SU-DHL-6 (cell line): ENCODE data around the gene TBC1D22A.

ENCODE experiments used
- H2AFZ ChIP-seq: fragments of 200-600 bp; sonication (generic); 2 replicates; pipeline ENCODE4 v1.6.1; 2014; ENCODE audit warnings: low read depth, mild to moderate bottlenecking, moderate library complexity, mixed read lengths, antibody characterized with exemption, low read length; ENCODE audit not compliant: severe bottlenecking
- H3F3A ChIP-seq: fragments of 200-600 bp; shearing (Covaris generic); 2 replicates; pipeline ENCODE4 v1.6.0; 2016; ENCODE audit warnings: antibody characterized with exemption, mild to moderate bottlenecking; ENCODE audit not compliant: insufficient read depth
- H3K27ac ChIP-seq: fragments of 200-600 bp; sonication (generic); 2 replicates; pipeline ENCODE4 v1.5.1; 2016; ENCODE audit warnings: low read depth, mild to moderate bottlenecking, low read length, moderate library complexity, mixed read lengths
- H3K27me3 ChIP-seq: fragments of 200-600 bp; sonication (generic), shearing (Covaris generic); 2 replicates; pipeline ENCODE4 v1.6.0; 2014; ENCODE audit warnings: mild to moderate bottlenecking, low read length
- H3K36me3 ChIP-seq: fragments of 200-600 bp; sonication (generic); 2 replicates; pipeline ENCODE4 v1.6.1; 2014; ENCODE audit warnings: mild to moderate bottlenecking, low read length, mixed read lengths
- H3K4me2 ChIP-seq: fragments of 300-600, 200-600 bp; shearing (Covaris generic), sonication (generic); 2 replicates; pipeline ENCODE4 v1.6.0; 2014; ENCODE audit warnings: low read length, low read depth, mild to moderate bottlenecking; ENCODE audit not compliant: poor library complexity, severe bottlenecking
- H3K4me3 ChIP-seq: fragments of 200-600 bp; sonication (generic); 2 replicates; pipeline ENCODE4 v1.5.1; 2014; ENCODE audit warnings: antibody characterized with exemption, low read length, mild to moderate bottlenecking, mixed read lengths; ENCODE audit not compliant: insufficient read depth, poor library complexity, severe bottlenecking
- H3K79me2 ChIP-seq: fragments of 200-600 bp; sonication (generic); 2 replicates; pipeline ENCODE4 v1.6.1; 2014; ENCODE audit warnings: mild to moderate bottlenecking, low read length, moderate library complexity; ENCODE audit not compliant: insufficient read depth
- H3K9ac ChIP-seq: fragments of 200-600 bp; sonication (generic); 2 replicates; pipeline ENCODE4 v1.7.0; 2014; ENCODE audit warnings: mild to moderate bottlenecking, low read length
- H3K9me2 ChIP-seq: fragments of 200-600 bp; sonication (generic); replicated peaks from 2 replicates; pipeline ENCODE4 v1.6.1; 2014; ENCODE audit warnings: low read length; ENCODE audit not compliant: insufficient read depth
- H3K9me3 ChIP-seq: fragments of 200-600 bp; sonication (generic); 2 replicates; pipeline ENCODE4 v1.6.1; 2014; ENCODE audit warnings: low read length, mixed read lengths; ENCODE audit not compliant: insufficient read depth
- H4K20me1 ChIP-seq: fragments of 200-600 bp; sonication (generic); 2 replicates; pipeline ENCODE4 v1.6.1; 2014; ENCODE audit warnings: low read depth, mild to moderate bottlenecking, antibody characterized with exemption, low read length, moderate library complexity, mixed read lengths
- EZH2phosphoT487 ChIP-seq: fragments of 200-600 bp; sonication (generic), shearing (Covaris generic); conservative IDR thresholded peaks from 2 replicates; pipeline ENCODE4 v1.6.1; 2018; ENCODE audit warnings: mild to moderate bottlenecking, antibody characterized with exemption, low read length, moderate library complexity, mixed read lengths
- TF ChIP-seq, protein P1 (sequence below): fragments of 200-600 bp; sonication (generic); IDR thresholded peaks from one replicate; pipeline ENCODE4 v1.5.1; 2017; ENCODE audit warnings: antibody characterized with exemption, mild to moderate bottlenecking, low read length, moderate library complexity; ENCODE audit not compliant: insufficient read depth, poor library complexity, severe bottlenecking

Gene TBC1D22A

DNA sequence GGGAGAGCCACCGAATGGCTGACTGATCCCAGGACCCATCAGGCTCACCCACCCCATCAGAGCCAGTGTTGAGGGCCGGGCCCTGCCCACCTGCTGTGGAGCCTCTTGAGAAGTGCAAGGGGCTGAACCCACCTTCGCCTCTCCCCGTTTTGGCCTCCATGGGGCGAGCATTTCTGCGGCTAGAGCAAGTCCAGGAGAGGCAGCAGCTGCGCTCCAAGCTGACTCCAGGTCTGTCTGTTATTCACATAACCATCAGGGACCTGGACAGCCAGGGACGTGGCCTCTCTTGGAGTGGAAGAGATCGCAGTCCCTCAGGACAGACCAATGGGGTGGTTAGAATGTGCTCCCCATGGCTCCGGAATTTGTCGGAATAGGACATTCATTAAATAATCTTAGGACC is 231.8 kb downstream of the TBC1D22A start:
- no peaks in the 10 kb centered on the region for H3F3A ChIP-seq
- H2AFZ ChIP-seq, result no peak overlapping the region
- no peaks in the 10 kb centered on the region for H3K79me2 ChIP-seq
- no peaks in the 10 kb centered on the region for H3K27me3 ChIP-seq
- no peak overlapping the region for H3K27ac ChIP-seq
- H3K9ac ChIP-seq, result no peak overlapping the region
- TF ChIP-seq, protein P1, sequence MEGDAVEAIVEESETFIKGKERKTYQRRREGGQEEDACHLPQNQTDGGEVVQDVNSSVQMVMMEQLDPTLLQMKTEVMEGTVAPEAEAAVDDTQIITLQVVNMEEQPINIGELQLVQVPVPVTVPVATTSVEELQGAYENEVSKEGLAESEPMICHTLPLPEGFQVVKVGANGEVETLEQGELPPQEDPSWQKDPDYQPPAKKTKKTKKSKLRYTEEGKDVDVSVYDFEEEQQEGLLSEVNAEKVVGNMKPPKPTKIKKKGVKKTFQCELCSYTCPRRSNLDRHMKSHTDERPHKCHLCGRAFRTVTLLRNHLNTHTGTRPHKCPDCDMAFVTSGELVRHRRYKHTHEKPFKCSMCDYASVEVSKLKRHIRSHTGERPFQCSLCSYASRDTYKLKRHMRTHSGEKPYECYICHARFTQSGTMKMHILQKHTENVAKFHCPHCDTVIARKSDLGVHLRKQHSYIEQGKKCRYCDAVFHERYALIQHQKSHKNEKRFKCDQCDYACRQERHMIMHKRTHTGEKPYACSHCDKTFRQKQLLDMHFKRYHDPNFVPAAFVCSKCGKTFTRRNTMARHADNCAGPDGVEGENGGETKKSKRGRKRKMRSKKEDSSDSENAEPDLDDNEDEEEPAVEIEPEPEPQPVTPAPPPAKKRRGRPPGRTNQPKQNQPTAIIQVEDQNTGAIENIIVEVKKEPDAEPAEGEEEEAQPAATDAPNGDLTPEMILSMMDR, result no peak
- TF ChIP-seq EZH2phosphoT487, result no peak
- H3K4me3 ChIP-seq, result no peak overlapping the region
- no peaks in the 10 kb centered on the region for H3K9me2 ChIP-seq
- H3K4me2 ChIP-seq, result no peak overlapping the region
- no peaks in the 10 kb centered on the region for H4K20me1 ChIP-seq
- no peaks in the 10 kb centered on the region for H3K36me3 ChIP-seq
- no peaks in the 10 kb centered on the region for H3K9me3 ChIP-seq

DNA sequence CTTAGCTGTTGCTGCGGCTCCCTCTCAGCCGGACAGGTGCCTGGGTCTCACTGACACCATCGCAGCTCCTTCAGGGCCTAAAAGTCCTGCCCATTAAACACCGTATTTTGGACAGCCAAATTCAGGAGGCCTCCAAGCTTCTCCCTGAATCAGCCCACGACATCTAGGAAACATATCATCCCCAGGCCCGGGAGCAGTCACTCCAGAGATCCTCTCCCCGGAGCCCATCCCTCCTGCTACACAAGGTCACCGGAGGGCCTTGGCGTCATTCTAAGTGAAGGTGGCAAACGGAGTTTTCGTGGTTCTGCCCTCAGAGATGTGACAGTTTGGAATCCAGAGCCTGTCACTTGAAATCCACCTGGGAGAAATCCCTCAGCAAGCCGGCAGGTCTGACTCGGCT is 232.5 kb downstream of the TBC1D22A start:
- Histone ChIP-seq H3F3A (no peaks in the 10 kb centered on the region), H3K4me3 (no peak overlapping the region), H2AFZ (no peak overlapping the region), H3K9ac (no peak overlapping the region), H3K9me2 (no peaks in the 10 kb centered on the region), H4K20me1 (no peaks in the 10 kb centered on the region), H3K27me3 (no peaks in the 10 kb centered on the region), H3K9me3 (no peaks in the 10 kb centered on the region), H3K79me2 (no peaks in the 10 kb centered on the region), H3K4me2 (no peak overlapping the region), H3K27ac (no peak overlapping the region), H3K36me3 (no peaks in the 10 kb centered on the region)
- TF ChIP-seq EZH2phosphoT487, result no peak
- TF ChIP-seq, protein P1, result no peak

DNA sequence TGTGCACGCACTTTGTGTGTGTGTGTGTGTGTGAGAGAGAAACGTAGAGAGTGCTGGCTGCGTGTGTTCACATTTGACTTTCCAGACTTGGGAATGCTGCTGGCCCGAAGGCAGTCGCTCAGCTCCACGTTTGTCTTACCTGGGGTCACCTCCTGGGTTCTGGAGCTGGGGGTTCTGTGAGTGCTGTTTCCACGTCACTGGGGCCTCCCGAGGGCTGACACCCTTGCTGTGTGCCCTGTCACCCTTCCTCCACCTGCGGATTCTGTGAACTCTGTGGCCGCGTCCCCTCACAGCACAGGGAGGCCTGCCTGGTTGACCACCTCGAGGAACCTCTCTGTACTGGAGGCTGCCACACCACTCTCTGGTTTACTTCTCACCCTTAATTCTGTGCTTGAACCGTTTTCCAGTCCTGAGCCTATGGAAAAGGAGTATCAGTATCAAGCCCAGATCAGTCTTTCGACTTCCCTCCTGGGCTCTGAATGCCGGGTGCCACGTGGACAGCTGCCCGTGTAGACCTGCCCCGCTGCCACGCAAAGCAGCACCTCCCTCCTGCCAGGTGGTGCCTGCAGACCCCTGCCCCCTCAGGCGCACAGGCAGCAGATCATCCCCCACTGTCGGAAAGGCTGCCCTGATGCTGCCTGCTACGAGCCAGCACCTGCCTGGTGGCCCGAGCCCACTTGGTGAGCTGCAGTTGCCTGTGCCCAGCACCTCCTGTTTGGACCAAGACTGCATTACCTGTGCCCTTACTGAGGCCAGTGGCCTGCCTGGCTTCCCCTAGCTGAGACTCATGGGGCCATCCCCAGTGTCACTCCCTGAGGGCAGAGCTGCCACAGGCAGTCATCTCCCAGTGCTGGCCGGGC is 233.3 kb downstream of the TBC1D22A start:
- Histone ChIP-seq H3K27ac (no peak overlapping the region), H3K4me2 (no peak overlapping the region), H3K27me3 (no peaks in the 10 kb centered on the region), H3F3A (no peaks in the 10 kb centered on the region), H3K4me3 (no peak overlapping the region), H3K9me2 (no peaks in the 10 kb centered on the region), H3K9me3 (no peaks in the 10 kb centered on the region), H3K9ac (no peak overlapping the region), H3K36me3 (no peaks in the 10 kb centered on the region), H2AFZ (no peak overlapping the region), H3K79me2 (no peaks in the 10 kb centered on the region), H4K20me1 (no peaks in the 10 kb centered on the region)
- TF ChIP-seq EZH2phosphoT487, result no peak

DNA sequence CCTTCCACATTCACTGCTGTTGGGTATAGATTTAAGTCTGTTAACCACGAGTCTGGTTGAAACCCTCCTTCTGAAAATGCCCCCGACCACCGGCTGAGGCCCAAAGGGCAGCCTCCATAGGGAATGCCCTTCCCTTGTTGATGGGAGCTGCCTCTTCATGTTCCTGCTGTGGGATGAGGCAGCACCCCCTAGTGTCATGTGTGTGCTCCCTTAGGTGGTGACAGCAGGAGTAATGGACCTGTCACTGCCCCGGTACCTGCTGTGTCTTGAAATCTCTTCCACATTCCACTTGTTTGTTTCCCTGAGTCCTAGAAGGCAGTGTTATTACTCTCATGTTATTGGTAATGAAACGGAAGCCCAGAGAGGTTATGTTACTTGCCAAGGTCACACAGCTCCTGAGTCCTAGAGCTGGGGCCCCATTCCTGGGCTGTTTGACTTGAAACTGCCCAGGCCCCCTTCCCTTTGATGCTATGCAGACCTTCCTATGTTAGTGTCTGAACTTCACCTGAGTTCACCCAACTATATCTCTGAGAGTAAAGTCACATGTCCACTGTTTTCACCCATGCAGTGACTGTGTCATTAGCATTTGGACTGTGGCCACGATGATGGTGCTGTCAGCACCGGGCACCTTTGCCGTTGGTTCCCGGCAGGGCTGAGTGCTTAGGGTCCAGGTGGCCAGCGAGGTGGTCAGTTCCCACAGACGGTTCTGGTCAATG is 234.3 kb downstream of the TBC1D22A start:
- H3F3A ChIP-seq, result no peaks in the 10 kb centered on the region
- no peak overlapping the region for H2AFZ ChIP-seq
- H4K20me1 ChIP-seq, result no peaks in the 10 kb centered on the region
- no peaks in the 10 kb centered on the region for H3K27me3 ChIP-seq
- no peak overlapping the region for H3K9ac ChIP-seq
- no peaks in the 10 kb centered on the region for H3K36me3 ChIP-seq
- H3K4me2 ChIP-seq, result no peak overlapping the region
- no peaks in the 10 kb centered on the region for H3K9me2 ChIP-seq
- no peak overlapping the region for H3K4me3 ChIP-seq
- no peak overlapping the region for H3K27ac ChIP-seq
- H3K9me3 ChIP-seq, result no peaks in the 10 kb centered on the region
- no peak for TF ChIP-seq EZH2phosphoT487
- TF ChIP-seq, protein P1, result no peak
- H3K79me2 ChIP-seq, result no peaks in the 10 kb centered on the region
